ENCODE results near the gene NDUFS2. TPM values are rescaled to one million over a fixed set of nuclear protein-coding genes. Genes with fewer than 3 reads are reported as not detected.
A peak's percentile ranks its signal among the peaks of the same experiment; 100 is the strongest.

The NDUFS2 gene
- total and polyA plus RNA-seq, 9 of the 15 experiments (the other 6 are each of a cell fraction or from before 2014, with no cell fraction given): 70.0 to 176 (median 141) TPM

GRCh38 chr1:161201836-161202712 is at the start of gene NDUFS2 (continued):
- TF ChIP-seq, protein P1, sequence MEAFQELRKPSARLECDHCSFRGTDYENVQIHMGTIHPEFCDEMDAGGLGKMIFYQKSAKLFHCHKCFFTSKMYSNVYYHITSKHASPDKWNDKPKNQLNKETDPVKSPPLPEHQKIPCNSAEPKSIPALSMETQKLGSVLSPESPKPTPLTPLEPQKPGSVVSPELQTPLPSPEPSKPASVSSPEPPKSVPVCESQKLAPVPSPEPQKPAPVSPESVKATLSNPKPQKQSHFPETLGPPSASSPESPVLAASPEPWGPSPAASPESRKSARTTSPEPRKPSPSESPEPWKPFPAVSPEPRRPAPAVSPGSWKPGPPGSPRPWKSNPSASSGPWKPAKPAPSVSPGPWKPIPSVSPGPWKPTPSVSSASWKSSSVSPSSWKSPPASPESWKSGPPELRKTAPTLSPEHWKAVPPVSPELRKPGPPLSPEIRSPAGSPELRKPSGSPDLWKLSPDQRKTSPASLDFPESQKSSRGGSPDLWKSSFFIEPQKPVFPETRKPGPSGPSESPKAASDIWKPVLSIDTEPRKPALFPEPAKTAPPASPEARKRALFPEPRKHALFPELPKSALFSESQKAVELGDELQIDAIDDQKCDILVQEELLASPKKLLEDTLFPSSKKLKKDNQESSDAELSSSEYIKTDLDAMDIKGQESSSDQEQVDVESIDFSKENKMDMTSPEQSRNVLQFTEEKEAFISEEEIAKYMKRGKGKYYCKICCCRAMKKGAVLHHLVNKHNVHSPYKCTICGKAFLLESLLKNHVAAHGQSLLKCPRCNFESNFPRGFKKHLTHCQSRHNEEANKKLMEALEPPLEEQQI (IDR thresholded peaks at IDR 0.05): no peak
- TF ChIP-seq MCM3 (IDR thresholded peaks at IDR 0.05): no peak
- 0 out of 2 replicates have a peak, but pooled peaks have one; percentile 26 for TF ChIP-seq TCF7 (IDR thresholded peaks at IDR 0.05; ENCODE audit: borderline replicate concordance)
- TF ChIP-seq SMARCC2 (IDR thresholded peaks at IDR 0.05; ENCODE audit: low read depth): 0 out of 2 replicates have a peak, but pooled peaks have one; percentile 8
- TF ChIP-seq HDAC1 (IDR thresholded peaks at IDR 0.05): peak in 1 of 2 experiments; percentile 44; a peak in 2 of 4 replicates
- no peak for TF ChIP-seq DLX4 (CRISPR knock-in tag; IDR thresholded peaks at IDR 0.05)
- peak; percentile 97 for TF ChIP-seq NR2C1 (IDR thresholded peaks at IDR 0.05)
- peak; percentile 99 for TF ChIP-seq NR2C1 (tag; IDR thresholded peaks at IDR 0.05)
- TF ChIP-seq, protein P2, sequence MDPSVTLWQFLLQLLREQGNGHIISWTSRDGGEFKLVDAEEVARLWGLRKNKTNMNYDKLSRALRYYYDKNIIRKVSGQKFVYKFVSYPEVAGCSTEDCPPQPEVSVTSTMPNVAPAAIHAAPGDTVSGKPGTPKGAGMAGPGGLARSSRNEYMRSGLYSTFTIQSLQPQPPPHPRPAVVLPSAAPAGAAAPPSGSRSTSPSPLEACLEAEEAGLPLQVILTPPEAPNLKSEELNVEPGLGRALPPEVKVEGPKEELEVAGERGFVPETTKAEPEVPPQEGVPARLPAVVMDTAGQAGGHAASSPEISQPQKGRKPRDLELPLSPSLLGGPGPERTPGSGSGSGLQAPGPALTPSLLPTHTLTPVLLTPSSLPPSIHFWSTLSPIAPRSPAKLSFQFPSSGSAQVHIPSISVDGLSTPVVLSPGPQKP (CRISPR knock-in tag; IDR thresholded peaks at IDR 0.05): no peak
- no peak for TF ChIP-seq ZBTB49 (CRISPR knock-in tag; IDR thresholded peaks at IDR 0.05; ENCODE audit: borderline replicate concordance)
- no peak for TF ChIP-seq NCOA6 (IDR thresholded peaks at IDR 0.05)
- TF ChIP-seq, protein P3, sequence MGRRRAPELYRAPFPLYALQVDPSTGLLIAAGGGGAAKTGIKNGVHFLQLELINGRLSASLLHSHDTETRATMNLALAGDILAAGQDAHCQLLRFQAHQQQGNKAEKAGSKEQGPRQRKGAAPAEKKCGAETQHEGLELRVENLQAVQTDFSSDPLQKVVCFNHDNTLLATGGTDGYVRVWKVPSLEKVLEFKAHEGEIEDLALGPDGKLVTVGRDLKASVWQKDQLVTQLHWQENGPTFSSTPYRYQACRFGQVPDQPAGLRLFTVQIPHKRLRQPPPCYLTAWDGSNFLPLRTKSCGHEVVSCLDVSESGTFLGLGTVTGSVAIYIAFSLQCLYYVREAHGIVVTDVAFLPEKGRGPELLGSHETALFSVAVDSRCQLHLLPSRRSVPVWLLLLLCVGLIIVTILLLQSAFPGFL (CRISPR knock-in tag; IDR thresholded peaks at IDR 0.05): peak; percentile 66
- no peak for TF ChIP-seq NR1H2 (CRISPR knock-in tag; IDR thresholded peaks at IDR 0.05)
- TF ChIP-seq ZNF655 (CRISPR knock-in tag; IDR thresholded peaks at IDR 0.05): no peak
- TF ChIP-seq OTX1 (CRISPR knock-in tag; IDR thresholded peaks at IDR 0.05): 0 out of 2 replicates have a peak, but pooled peaks have one; percentile 18
- TF ChIP-seq, protein P4, sequence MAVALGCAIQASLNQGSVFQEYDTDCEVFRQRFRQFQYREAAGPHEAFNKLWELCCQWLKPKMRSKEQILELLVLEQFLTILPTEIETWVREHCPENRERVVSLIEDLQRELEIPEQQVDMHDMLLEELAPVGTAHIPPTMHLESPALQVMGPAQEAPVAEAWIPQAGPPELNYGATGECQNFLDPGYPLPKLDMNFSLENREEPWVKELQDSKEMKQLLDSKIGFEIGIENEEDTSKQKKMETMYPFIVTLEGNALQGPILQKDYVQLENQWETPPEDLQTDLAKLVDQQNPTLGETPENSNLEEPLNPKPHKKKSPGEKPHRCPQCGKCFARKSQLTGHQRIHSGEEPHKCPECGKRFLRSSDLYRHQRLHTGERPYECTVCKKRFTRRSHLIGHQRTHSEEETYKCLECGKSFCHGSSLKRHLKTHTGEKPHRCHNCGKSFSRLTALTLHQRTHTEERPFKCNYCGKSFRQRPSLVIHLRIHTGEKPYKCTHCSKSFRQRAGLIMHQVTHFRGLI (CRISPR knock-in tag; IDR thresholded peaks at IDR 0.05): no peak
